ENCODE results near the gene EHF. TPM values are rescaled to one million over a fixed set of nuclear protein-coding genes. Genes with fewer than 3 reads are reported as not detected.
"Not testable (repeated sequence)": the region's sequence is repeated elsewhere in the genome, so short reads cannot be mapped to it uniquely, and the experiment has no call there.

Gene EHF
- total RNA-seq, 2 donors from 2014 or later: 0.22 TPM; not detected in 1

- peaks cover 23% of the 10 kb centered on the region for H3K4me1 Mint-ChIP-seq
- Histone ChIP-seq H3K4me3 (ENCODE audit: low read length) (no peak overlapping the region), H3K27ac (ENCODE audit: low read depth, low read length) (no peak overlapping the region), H3K36me3 (ENCODE audit: control insufficient read depth, insufficient read depth, low read length) (no peaks in the 10 kb centered on the region), H3K27me3 (ENCODE audit: control insufficient read depth, insufficient read depth, low read length, poor library complexity, severe bottlenecking) (peaks cover 44% of the 10 kb centered on the region), H3K4me1 (ENCODE audit: control insufficient read depth, insufficient read depth, low read length) (peaks cover 5% of the 10 kb centered on the region), H3K9ac (ENCODE audit: extremely low read depth, low read length, poor library complexity, severe bottlenecking) (no peak overlapping the region), H3K9me3 (ENCODE audit: control insufficient read depth, low read length) (peaks cover 5% of the 10 kb centered on the region)
- peaks cover 34% of the 10 kb centered on the region for H3K27me3 Mint-ChIP-seq (ENCODE audit: insufficient read depth)
- H3K27ac Mint-ChIP-seq: no peak overlapping the region
- no peak overlapping the region for H3K4me3 Mint-ChIP-seq
- DNase-seq: no peak
- TF ChIP-seq CTCF (conservative IDR thresholded peaks at IDR 0.05): no peak
- WGBS, 2 experiments (ENCODE audit: insufficient coverage in 1 of 2, insufficient read length in 1 of 2): 95 to 97% methylated on average over 4 of the region's 5 CpGs
- peaks cover 1% of the 10 kb centered on the region for H3K9me3 Mint-ChIP-seq
- no peaks in the 10 kb centered on the region for H3K36me3 Mint-ChIP-seq (ENCODE audit: low read depth)
Observed at GRCh38 chr11:34587282-34587677, 33.6 kb upstream of the EHF start.

GRCh38 chr11:34588023-34588422, 32.9 kb upstream of the EHF start:
- 80 to 100% methylated on average over 1 to 2 of the region's 2 CpGs for WGBS, 2 experiments (ENCODE audit: insufficient coverage in 1 of 2, insufficient read length in 1 of 2)
- Mint-ChIP-seq H3K4me1 (peaks cover 23% of the 10 kb centered on the region), H3K36me3 (ENCODE audit: low read depth) (peaks cover 1% of the 10 kb centered on the region), H3K27me3 (ENCODE audit: insufficient read depth) (peaks cover 36% of the 10 kb centered on the region), H3K4me3 (no peak overlapping the region), H3K9me3 (peaks cover 9% of the 10 kb centered on the region), H3K27ac (no peak overlapping the region)
- H3K27me3 ChIP-seq (ENCODE audit: control insufficient read depth, insufficient read depth, low read length, poor library complexity, severe bottlenecking): peaks cover 36% of the 10 kb centered on the region
- no peak overlapping the region for H3K9ac ChIP-seq (ENCODE audit: extremely low read depth, low read length, poor library complexity, severe bottlenecking)
- no peak for TF ChIP-seq CTCF (conservative IDR thresholded peaks at IDR 0.05)
- no peak overlapping the region for H3K27ac ChIP-seq (ENCODE audit: low read depth, low read length)
- DNase-seq: no peak
- H3K4me1 ChIP-seq (ENCODE audit: control insufficient read depth, insufficient read depth, low read length): peaks cover 5% of the 10 kb centered on the region
- H3K4me3 ChIP-seq (ENCODE audit: low read length): no peak overlapping the region
- H3K9me3 ChIP-seq (ENCODE audit: control insufficient read depth, low read length): peaks cover 13% of the 10 kb centered on the region
- H3K36me3 ChIP-seq (ENCODE audit: control insufficient read depth, insufficient read depth, low read length): no peaks in the 10 kb centered on the region

GRCh38 chr11:34588701-34589100, 32.2 kb upstream of the EHF start:
- Mint-ChIP-seq H3K4me1 (peaks cover 22% of the 10 kb centered on the region), H3K36me3 (ENCODE audit: low read depth) (peaks cover 2% of the 10 kb centered on the region), H3K9me3 (peaks cover 15% of the 10 kb centered on the region), H3K27me3 (ENCODE audit: insufficient read depth) (peaks cover 30% of the 10 kb centered on the region), H3K4me3 (no peak overlapping the region), H3K27ac (no peak overlapping the region)
- peaks cover 19% of the 10 kb centered on the region for H3K9me3 ChIP-seq (ENCODE audit: control insufficient read depth, low read length)
- 95 to 100% methylated on average over 3 to 4 of the region's 4 CpGs for WGBS, 2 experiments (ENCODE audit: insufficient coverage in 1 of 2, insufficient read length in 1 of 2)
- H3K4me3 ChIP-seq (ENCODE audit: low read length): no peak overlapping the region
- no peak overlapping the region for H3K27ac ChIP-seq (ENCODE audit: low read depth, low read length)
- H3K9ac ChIP-seq (ENCODE audit: extremely low read depth, low read length, poor library complexity, severe bottlenecking): no peak overlapping the region
- DNase-seq: no peak
- TF ChIP-seq CTCF (conservative IDR thresholded peaks at IDR 0.05): no peak
- H3K4me1 ChIP-seq (ENCODE audit: control insufficient read depth, insufficient read depth, low read length): peaks cover 5% of the 10 kb centered on the region
- no peaks in the 10 kb centered on the region for H3K36me3 ChIP-seq (ENCODE audit: control insufficient read depth, insufficient read depth, low read length)
- peaks cover 31% of the 10 kb centered on the region for H3K27me3 ChIP-seq (ENCODE audit: control insufficient read depth, insufficient read depth, low read length, poor library complexity, severe bottlenecking)

GRCh38 chr11:34589177-34589576, 31.7 kb upstream of the EHF start:
- not testable (repeated sequence) for H3K36me3 Mint-ChIP-seq (ENCODE audit: low read depth); H3K27ac Mint-ChIP-seq; H3K9ac ChIP-seq (ENCODE audit: extremely low read depth, low read length, poor library complexity, severe bottlenecking)

More at GRCh38 chr11:34589177-34589576, 31.7 kb upstream of the EHF start:
- WGBS, 2 experiments (ENCODE audit: insufficient coverage in 1 of 2, insufficient read length in 1 of 2): 92 to 95% methylated on average over 6 to 7 of the region's 7 CpGs
- peaks cover 24% of the 10 kb centered on the region for H3K9me3 ChIP-seq (ENCODE audit: control insufficient read depth, low read length)
- Mint-ChIP-seq H3K4me1 (peaks cover 21% of the 10 kb centered on the region), H3K9me3 (peaks cover 20% of the 10 kb centered on the region), H3K27me3 (ENCODE audit: insufficient read depth) (peaks cover 25% of the 10 kb centered on the region)
- not testable (repeated sequence) for H3K4me1 ChIP-seq (ENCODE audit: control insufficient read depth, insufficient read depth, low read length); DNase-seq; H3K4me3 ChIP-seq (ENCODE audit: low read length); H3K4me3 Mint-ChIP-seq; H3K36me3 ChIP-seq (ENCODE audit: control insufficient read depth, insufficient read depth, low read length); H3K27ac ChIP-seq (ENCODE audit: low read depth, low read length)
- H3K27me3 ChIP-seq (ENCODE audit: control insufficient read depth, insufficient read depth, low read length, poor library complexity, severe bottlenecking): peaks cover 26% of the 10 kb centered on the region
